ENCODE measurements around the gene SFMBT2.

SFMBT2 gene

GRCh38 chr10:7170626-7171322 is 240.1 kb downstream of the SFMBT2 start:
- no peak for DNase-seq

- DNase-seq: no peak
Measured at GRCh38 chr10:7168414-7168813, 242.4 kb downstream of the SFMBT2 start.

GRCh38 chr10:7165500-7166177 is 245.2 kb downstream of the SFMBT2 start:
- no peak for DNase-seq

- DNase-seq: no peak
Measured at GRCh38 chr10:7164955-7165354, 245.9 kb downstream of the SFMBT2 start.

- DNase-seq: no peak
Measured at GRCh38 chr10:7162331-7162730, 248.5 kb downstream of the SFMBT2 start.

- DNase-seq: no peak
Measured at GRCh38 chr10:7161484-7162250, 249.2 kb downstream of the SFMBT2 start.

- no peak for DNase-seq
Measured at GRCh38 chr10:7159928-7160327, 250.9 kb downstream of the SFMBT2 start.

- no peak for DNase-seq
Measured at GRCh38 chr10:7159517-7159916, 251.3 kb downstream of the SFMBT2 start.

GRCh38 chr10:7157091-7157490 is 253.7 kb downstream of the SFMBT2 start:
- DNase-seq: no peak

- no peak for DNase-seq
Measured at GRCh38 chr10:7153750-7154149, 257.1 kb downstream of the SFMBT2 start.

GRCh38 chr10:7152982-7153381 is 257.9 kb downstream of the SFMBT2 start:
- DNase-seq: no peak

GRCh38 chr10:7152341-7152740 is 258.5 kb downstream of the SFMBT2 start:
- DNase-seq: no peak

GRCh38 chr10:7151538-7151937 is 259.3 kb downstream of the SFMBT2 start:
- DNase-seq: no peak

GRCh38 chr10:7150349-7150748 is 260.5 kb downstream of the SFMBT2 start:
- DNase-seq: no peak

GRCh38 chr10:7146189-7146588 is 264.6 kb downstream of the SFMBT2 start:
- DNase-seq: no peak

GRCh38 chr10:7136016-7136415 is 274.8 kb downstream of the SFMBT2 start:
- no peak for DNase-seq

- no peak for DNase-seq
Measured at GRCh38 chr10:7135188-7135587, 275.6 kb downstream of the SFMBT2 start.

GRCh38 chr10:7134448-7134847 is 276.4 kb downstream of the SFMBT2 start:
- DNase-seq: no peak

GRCh38 chr10:7133958-7134357 is 276.9 kb downstream of the SFMBT2 start:
- DNase-seq: no peak

- DNase-seq: no peak
Measured at GRCh38 chr10:7133278-7133677, 277.6 kb downstream of the SFMBT2 start.

- DNase-seq: no peak
Measured at GRCh38 chr10:7130191-7130911, 280.5 kb downstream of the SFMBT2 start.

GRCh38 chr10:7123774-7124173 is 287.1 kb downstream of the SFMBT2 start:
- DNase-seq: no peak

GRCh38 chr10:7122561-7122960 is 288.3 kb downstream of the SFMBT2 start:
- DNase-seq: no peak
